NOMO-1 (cell line): ENCODE data around the gene MUC2.

Source experiments
- DNase-seq, 2 experiments: peaks; one replicate each; lab custom pipeline; 2025; ENCODE audit not compliant: unreplicated experiment in 2 of 2; lab: John Stamatoyannopoulos, UW

The MUC2 gene

DNA sequence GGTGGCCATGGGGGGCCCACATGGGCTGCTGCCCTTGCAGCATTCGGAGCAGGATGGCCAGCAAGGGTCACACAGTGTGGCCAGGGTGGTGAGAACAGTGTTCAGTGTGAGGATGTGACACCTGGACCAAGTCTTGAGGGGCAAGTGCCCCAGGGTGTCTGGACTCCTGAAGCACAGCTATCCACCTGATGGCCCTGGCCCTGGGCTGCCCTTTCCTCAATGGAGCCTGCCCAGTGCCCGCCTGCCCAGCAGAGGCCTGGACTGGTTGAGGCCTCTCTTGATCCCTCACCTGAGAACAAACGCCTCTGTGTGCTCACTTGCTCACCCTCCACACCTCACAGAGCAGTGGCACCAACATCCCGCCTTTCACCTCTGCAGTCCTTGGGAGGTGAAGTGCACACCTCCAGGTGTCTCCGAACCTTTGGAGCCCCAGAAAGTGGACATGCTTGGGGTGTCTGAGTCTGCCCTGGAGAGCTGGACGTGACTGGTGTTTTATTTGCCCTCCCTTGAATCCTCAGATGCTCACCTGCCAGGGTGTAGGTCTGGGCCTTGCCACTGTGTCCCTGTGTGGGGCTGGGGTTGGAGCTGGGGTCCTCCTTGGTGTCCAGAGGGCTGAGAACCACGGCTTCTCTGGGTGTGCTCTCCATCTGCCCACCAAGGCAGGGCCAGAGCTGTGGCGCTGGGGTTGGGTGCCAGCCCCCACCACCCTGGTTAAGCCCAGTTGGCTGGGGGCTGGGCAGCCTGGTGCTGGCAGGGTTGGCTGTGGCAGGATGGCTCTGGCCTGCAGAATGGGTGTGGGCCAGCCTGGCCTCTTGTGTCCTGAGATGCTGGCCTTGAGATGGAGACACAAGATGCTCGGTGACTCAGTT, 3.8 kb upstream of the MUC2 start:
- no peak for DNase-seq

- no peak for DNase-seq
These were observed 3.0 kb upstream of the MUC2 start for GRCh38 chr11:1071571-1072115.

- no peak for DNase-seq
These were observed 2.4 kb upstream of the MUC2 start for GRCh38 chr11:1072116-1072820.

DNA sequence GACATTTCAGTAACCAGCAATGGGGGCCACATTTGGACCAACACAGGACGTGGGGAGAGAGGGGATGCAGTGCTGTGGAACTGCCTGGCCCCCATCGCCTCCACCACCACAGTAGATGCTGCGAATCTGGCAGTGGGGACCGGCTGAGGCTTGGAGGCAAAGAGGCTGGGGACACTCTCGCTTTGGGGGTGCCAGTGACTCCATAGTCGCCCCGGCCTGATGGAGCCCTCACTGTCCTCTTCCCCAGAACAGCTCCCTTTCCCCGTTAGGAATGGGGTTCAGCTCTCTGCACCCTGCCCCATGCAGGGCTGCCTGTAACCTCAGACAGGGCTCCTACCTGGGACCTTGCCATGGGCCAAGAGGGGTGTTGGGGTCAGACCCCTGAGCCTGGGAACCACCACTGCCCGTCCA, 1.8 kb upstream of the MUC2 start:
- no peak for DNase-seq

DNA sequence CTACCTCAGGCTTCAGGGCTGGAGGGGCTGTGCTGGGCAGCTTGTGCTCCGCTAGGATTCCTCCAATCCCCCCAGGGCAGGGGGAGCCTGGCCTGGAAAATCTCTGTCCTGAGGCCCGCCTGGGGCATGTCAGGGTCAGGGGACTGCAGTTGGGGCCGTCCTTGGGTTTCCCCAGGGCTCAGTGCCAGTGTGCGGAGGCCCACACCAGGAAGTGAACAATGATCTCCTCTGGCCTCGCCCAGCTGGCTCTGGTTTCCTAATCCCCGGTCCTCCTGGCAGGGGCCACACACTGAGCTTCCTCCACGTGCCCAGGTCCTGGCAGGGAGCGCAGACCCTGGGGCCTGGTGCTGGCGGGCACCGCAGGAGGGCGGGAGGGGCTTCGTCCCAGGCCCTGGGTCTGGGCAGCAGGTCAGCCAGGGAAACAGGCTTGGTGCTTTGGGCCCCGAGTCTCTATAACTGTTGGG, 1.4 kb upstream of the MUC2 start:
- DNase-seq = peak; percentile 25 to 42

- DNase-seq = no peak
These were observed 827 bp upstream of the MUC2 start for GRCh38 chr11:1073851-1074243.

DNA sequence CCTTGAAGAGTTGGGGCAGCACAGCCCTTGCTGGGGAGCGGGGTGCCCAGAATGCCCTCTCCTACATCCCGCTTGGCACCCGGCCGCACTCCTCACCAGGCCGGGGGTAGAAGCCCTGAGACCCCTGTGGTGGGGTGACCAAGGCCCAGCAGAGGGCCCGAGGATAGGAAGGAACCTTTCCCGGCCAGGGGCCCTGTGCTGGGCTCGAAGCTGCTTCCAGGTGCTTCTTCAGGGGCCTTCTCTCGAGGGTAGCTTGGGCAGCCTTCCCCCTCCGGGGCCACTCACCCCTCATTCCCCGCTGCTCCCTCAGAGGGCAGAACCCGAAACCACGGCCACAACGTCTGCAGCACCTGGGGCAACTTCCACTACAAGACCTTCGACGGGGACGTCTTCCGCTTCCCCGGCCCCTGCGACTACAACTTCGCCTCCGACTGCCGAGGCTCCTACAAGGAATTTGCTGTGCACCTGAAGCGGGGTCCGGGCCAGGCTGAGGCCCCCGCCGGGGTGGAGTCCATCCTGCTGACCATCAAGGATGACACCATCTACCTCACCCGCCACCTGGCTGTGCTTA, 752 bp downstream of the MUC2 start:
- no peak for DNase-seq

DNA sequence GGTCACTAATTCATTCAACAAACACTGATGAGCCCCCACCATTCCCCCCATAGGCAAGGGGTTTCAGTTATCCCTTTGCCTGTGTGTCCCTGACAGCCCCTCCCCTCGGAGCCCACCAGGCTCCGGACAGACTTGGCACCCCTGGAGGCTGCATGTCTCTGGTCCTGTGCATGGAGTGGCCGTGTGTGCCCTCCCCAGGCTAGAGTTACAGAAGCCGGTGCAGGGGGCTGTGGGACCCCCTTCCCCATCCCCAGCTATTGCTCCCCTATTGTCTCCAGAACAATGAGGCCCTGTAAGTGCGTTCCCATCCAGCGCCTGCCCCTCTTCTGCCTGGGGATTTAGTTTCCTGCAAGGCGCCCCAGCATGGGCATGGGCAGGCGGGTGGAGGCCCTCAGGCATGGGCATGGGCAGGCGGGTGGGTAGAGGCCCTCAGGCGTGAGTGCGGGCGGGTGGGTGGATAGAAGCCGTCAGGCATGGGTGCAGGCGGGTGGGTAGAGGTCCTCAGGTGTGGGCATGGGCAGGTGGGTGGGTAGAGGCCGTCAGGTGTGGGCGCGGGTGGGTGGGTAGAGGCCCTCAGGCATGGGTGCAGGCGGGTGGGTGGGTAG, 1.5 kb downstream of the MUC2 start:
- no peak for DNase-seq

- no peak for DNase-seq
These were observed 2.4 kb downstream of the MUC2 start for GRCh38 chr11:1077033-1077416.

DNA sequence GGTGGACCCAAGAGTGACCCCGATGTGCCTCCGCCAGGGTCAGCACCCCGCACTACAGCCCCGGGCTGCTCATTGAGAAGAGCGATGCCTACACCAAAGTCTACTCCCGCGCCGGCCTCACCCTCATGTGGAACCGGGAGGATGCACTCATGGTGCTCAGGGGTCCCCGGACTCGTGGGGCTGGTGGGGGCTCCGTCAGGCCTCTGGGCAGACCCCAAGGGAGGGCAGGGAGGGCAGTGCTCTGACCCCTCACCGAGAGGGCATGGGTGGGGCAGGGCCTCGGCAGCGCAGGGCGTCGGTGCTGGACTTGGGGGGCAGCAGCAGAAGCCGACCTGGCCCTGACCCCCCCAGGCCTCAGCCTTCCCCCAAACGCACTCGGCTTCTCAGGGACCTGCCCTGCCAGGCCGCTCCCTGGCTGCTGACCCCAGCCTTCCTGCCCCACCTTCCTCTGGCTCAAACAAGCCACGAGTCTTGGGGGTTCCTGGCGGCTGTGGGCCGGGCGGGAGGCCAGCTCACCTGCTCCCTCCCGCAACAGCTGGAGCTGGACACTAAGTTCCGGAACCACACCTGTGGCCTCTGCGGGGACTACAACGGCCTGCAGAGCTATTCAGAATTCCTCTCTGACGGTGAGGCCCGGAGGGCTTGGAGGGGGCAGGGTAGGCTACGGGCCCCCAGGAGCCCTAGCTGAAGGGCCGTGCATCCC, 2.9 kb downstream of the MUC2 start:
- DNase-seq = no peak

GRCh38 chr11:1078191-1078601, 3.5 kb downstream of the MUC2 start:
- no peak for DNase-seq

- DNase-seq = no peak
These were observed 7.1 kb downstream of the MUC2 start for GRCh38 chr11:1081601-1082311.

- no peak for DNase-seq
These were observed 7.7 kb downstream of the MUC2 start for GRCh38 chr11:1082346-1082727.

DNA sequence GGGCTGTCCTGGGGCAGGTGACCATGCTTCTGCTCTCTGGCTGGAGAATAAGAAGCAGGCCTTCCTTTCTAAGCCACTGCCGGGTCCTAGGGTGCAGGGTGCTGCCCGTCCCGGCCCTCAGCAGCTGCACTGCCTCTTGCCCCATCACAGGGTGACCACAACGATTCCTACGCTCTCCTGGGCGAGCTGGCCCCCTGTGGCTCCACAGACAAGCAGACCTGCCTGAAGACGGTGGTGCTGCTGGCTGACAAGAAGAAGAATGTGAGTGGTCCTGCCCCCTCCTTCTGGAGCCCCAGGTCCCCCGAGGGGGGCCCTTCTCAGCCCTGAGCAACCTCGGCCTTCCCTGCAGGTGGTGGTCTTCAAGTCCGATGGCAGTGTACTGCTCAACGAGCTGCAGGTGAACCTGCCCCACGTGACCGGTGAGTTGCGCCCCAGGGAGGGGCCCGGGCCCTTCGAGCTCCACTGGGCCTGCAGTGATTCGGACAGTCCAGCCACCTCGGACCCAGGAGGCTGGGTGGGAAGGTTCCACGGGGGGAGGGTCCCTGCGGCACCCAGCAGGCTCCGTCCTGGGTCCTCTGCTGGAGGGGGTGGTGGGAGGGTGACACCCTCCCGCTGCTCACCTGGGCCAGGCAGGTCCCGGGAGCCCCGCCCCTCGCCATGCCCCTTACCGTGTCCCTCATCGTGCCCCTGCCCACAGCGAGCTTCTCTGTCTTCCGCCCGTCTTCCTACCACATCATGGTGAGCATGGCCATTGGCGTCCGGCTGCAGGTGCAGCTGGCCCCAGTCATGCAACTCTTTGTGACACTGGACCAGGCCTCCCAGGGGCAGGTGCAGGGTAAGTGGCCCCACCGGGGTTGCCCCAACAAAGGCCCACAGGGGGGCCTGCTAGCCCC, 8.3 kb downstream of the MUC2 start:
- no peak for DNase-seq

- DNase-seq = no peak
These were observed 9.2 kb downstream of the MUC2 start for GRCh38 chr11:1083621-1084551.

GRCh38 chr11:1084561-1085439, 10.1 kb downstream of the MUC2 start:
- no peak for DNase-seq
